GM03348 (cell line): ENCODE data around the gene AUTS2.

Experiments used
- DNase-seq: peaks from one replicate; pipeline ENCODE4 v3.0.0; 2012; ENCODE audit warnings: low spot score

Gene AUTS2

GRCh38 chr7:69818636-69819332 is 220.5 kb downstream of the AUTS2 start:
- no peak for DNase-seq

- no peak for DNase-seq
Observed at GRCh38 chr7:69819333-69819705, 221.0 kb downstream of the AUTS2 start.

GRCh38 chr7:69820479-69821192 is 222.4 kb downstream of the AUTS2 start:
- DNase-seq, result no peak

- DNase-seq, result no peak
Observed at GRCh38 chr7:69822386-69822785, 224.1 kb downstream of the AUTS2 start.

GRCh38 chr7:69823151-69823744 is 225.0 kb downstream of the AUTS2 start:
- no peak for DNase-seq

- DNase-seq, result no peak
Observed at GRCh38 chr7:69825113-69825972, 227.1 kb downstream of the AUTS2 start.

GRCh38 chr7:69826283-69826682 is 228.0 kb downstream of the AUTS2 start:
- DNase-seq, result no peak

- no peak for DNase-seq
Observed at GRCh38 chr7:69827140-69827539, 228.9 kb downstream of the AUTS2 start.

GRCh38 chr7:69827558-69827957 is 229.3 kb downstream of the AUTS2 start:
- DNase-seq, result no peak

- DNase-seq, result no peak
Observed at GRCh38 chr7:69832356-69832755, 234.1 kb downstream of the AUTS2 start.

- DNase-seq, result no peak
Observed at GRCh38 chr7:69833964-69834363, 235.7 kb downstream of the AUTS2 start.

GRCh38 chr7:69836702-69837101 is 238.4 kb downstream of the AUTS2 start:
- DNase-seq, result no peak

- no peak for DNase-seq
Observed at GRCh38 chr7:69837387-69838068, 239.3 kb downstream of the AUTS2 start.

- no peak for DNase-seq
Observed at GRCh38 chr7:69839782-69840181, 241.5 kb downstream of the AUTS2 start.

- peak; percentile 22 for DNase-seq
Observed at GRCh38 chr7:69840248-69840647, 242.0 kb downstream of the AUTS2 start.

- no peak for DNase-seq
Observed at GRCh38 chr7:69843653-69844052, 245.4 kb downstream of the AUTS2 start.

- no peak for DNase-seq
Observed at GRCh38 chr7:69844264-69844868, 246.1 kb downstream of the AUTS2 start.

- peak; percentile 7 for DNase-seq
Observed at GRCh38 chr7:69845721-69846495, 247.6 kb downstream of the AUTS2 start.

- DNase-seq, result no peak
Observed at GRCh38 chr7:69847921-69848612, 249.8 kb downstream of the AUTS2 start.

- DNase-seq, result no peak
Observed at GRCh38 chr7:69849268-69849667, 251.0 kb downstream of the AUTS2 start.
